Neuronal stem cell (in vitro differentiated cells): ENCODE data around the gene ATP5ME.

Experiments
- DNase-seq: peaks from one replicate; pipeline ENCODE4 v3.0.0-alpha.2; 2013; ENCODE audit warnings: low spot score
- H2AFZ ChIP-seq: one replicate; pipeline ENCODE4 v1.6.1; 2013; ENCODE audit warnings: mild to moderate bottlenecking, low read length, inconsistent platforms
- H2AK5ac ChIP-seq: 2 replicates; pipeline ENCODE4 v1.6.1; 2013; ENCODE audit warnings: low read depth, mild to moderate bottlenecking, inconsistent platforms, low read length, moderate library complexity, mixed read lengths
- H2BK120ac ChIP-seq: 2 replicates; pipeline ENCODE4 v1.6.1; 2013; ENCODE audit warnings: low read depth, mild to moderate bottlenecking, inconsistent platforms, low read length, moderate library complexity, mixed read lengths
- H2BK12ac ChIP-seq: one replicate; pipeline ENCODE4 v1.6.1; 2013; ENCODE audit warnings: low read length, inconsistent platforms
- H2BK15ac ChIP-seq: 2 replicates; pipeline ENCODE4 v1.6.1; 2013; ENCODE audit warnings: mild to moderate bottlenecking, low read length, inconsistent platforms, mixed read lengths
- H2BK5ac ChIP-seq: one replicate; pipeline ENCODE4 v1.6.1; 2013; ENCODE audit warnings: inconsistent platforms, mild to moderate bottlenecking, low read length, moderate library complexity
- H3K14ac ChIP-seq: one replicate; pipeline ENCODE4 v1.6.1; 2013; ENCODE audit warnings: low read length, inconsistent platforms
- H3K18ac ChIP-seq: 2 replicates; pipeline ENCODE4 v1.6.1; 2013; ENCODE audit warnings: low read length, inconsistent platforms
- H3K23ac ChIP-seq: 2 replicates; pipeline ENCODE4 v1.6.1; 2013; ENCODE audit warnings: low read depth, mild to moderate bottlenecking, mixed read lengths, low read length, inconsistent platforms; ENCODE audit not compliant: poor library complexity
- H3K27ac ChIP-seq: replicated peaks from 3 replicates; pipeline ENCODE4 v1.5.1; 2013; ENCODE audit warnings: low read length, inconsistent platforms
- H3K27me3 ChIP-seq, 3 experiments: 2 replicates each; pipeline ENCODE4 v1.6.1; 2013; ENCODE audit warnings: low read length in 3 of 3, mild to moderate bottlenecking in 2 of 3, inconsistent platforms in 1 of 3, low read depth in 1 of 3, mixed read lengths in 1 of 3, moderate library complexity in 1 of 3; ENCODE audit not compliant: control insufficient read depth in 3 of 3, insufficient read depth in 3 of 3
- H3K36me3 ChIP-seq, 2 donors: replicated peaks in 1 of 2; 2 replicates each; pipeline ENCODE4 v1.6.1; 2013; ENCODE audit warnings: low read length in 2 of 2; ENCODE audit not compliant: control insufficient read depth in 2 of 2, insufficient read depth in 2 of 2
- H3K4ac ChIP-seq: 2 replicates; pipeline ENCODE4 v1.6.1; 2013; ENCODE audit warnings: inconsistent platforms, mild to moderate bottlenecking, low read length, moderate library complexity
- H3K4me1 ChIP-seq, 2 donors: 1 replicate in 1 of 2; 2 replicates in 1 of 2; pipeline ENCODE4 v1.6.1; 2013; ENCODE audit warnings: low read length in 2 of 2, low read depth in 1 of 2; ENCODE audit not compliant: control insufficient read depth in 2 of 2, insufficient read depth in 1 of 2
- H3K4me2 ChIP-seq: one replicate; pipeline ENCODE4 v1.6.1; 2013; ENCODE audit warnings: mild to moderate bottlenecking, low read length, inconsistent platforms; ENCODE audit not compliant: insufficient read depth, poor library complexity, severe bottlenecking
- H3K4me3 ChIP-seq, 2 donors: 2 replicates each; pipeline ENCODE4 v1.5.1; 2013; ENCODE audit warnings: low read length in 2 of 2, mild to moderate bottlenecking in 2 of 2, inconsistent platforms in 1 of 2, moderate library complexity in 1 of 2
- H3K79me1 ChIP-seq: one replicate; pipeline ENCODE4 v1.6.1; 2013; ENCODE audit warnings: low read depth, mild to moderate bottlenecking, inconsistent platforms, low read length, moderate library complexity
- H3K9ac ChIP-seq: one replicate; pipeline ENCODE4 v1.6.1; 2013; ENCODE audit warnings: mild to moderate bottlenecking, low read depth, low read length, inconsistent platforms; ENCODE audit not compliant: poor library complexity
- H3K9me3 ChIP-seq, 2 donors: replicated peaks in 1 of 2; 2 replicates each; pipeline versions ENCODE3 to v1.6.1; 2013; ENCODE audit warnings: low read length in 2 of 2, mild to moderate bottlenecking in 2 of 2, inconsistent platforms in 1 of 2, low read depth in 1 of 2, mixed read lengths in 1 of 2, moderate library complexity in 1 of 2; ENCODE audit not compliant: control insufficient read depth in 2 of 2, insufficient read depth in 1 of 2
- H4K8ac ChIP-seq: one replicate; pipeline ENCODE4 v1.6.1; 2013; ENCODE audit warnings: low read depth, mild to moderate bottlenecking, inconsistent platforms, low read length, moderate library complexity
- H4K91ac ChIP-seq: one replicate; pipeline ENCODE4 v1.6.1; 2013; ENCODE audit warnings: low read length, low read depth, mild to moderate bottlenecking, inconsistent platforms; ENCODE audit not compliant: poor library complexity
- WGBS, 2 donors: extraction: QIAGEN DNeasy Blood & Tissue Kit; methylation state at CpG; one replicate each; pipeline ENCODE4 v1.1.7; 2013; ENCODE audit warnings: missing lambda C conversion rate in 2 of 2, mixed read lengths in 1 of 2; ENCODE audit not compliant: insufficient read length in 2 of 2, insufficient replicate concordance in 1 of 2; ENCODE audit errors: extremely low coverage in 2 of 2; 5-methylcytosine and 5-hydroxymethylcytosine counted together

The ATP5ME gene

GRCh38 chr4:630656-631055, 43.4 kb downstream of the ATP5ME start:
- Histone ChIP-seq H3K4me2 (no peak overlapping the region), H3K4ac (no peak overlapping the region), H3K14ac (no peak overlapping the region), H2AFZ (no peak overlapping the region), H3K4me1 (peaks cover 0 to 2% of the 10 kb centered on the region in 2 donors), H3K36me3 (no peaks in the 10 kb centered on the region), H2AK5ac (peak overlapping the region; percentile 19), H3K27ac (no peak overlapping the region), H2BK12ac (no peak overlapping the region), H4K8ac (no peak overlapping the region), H4K91ac (no peak overlapping the region), H3K27me3 (peaks cover 0 to 12% (median 0%) of the 10 kb centered on the region in 3 experiments), H2BK15ac (no peak overlapping the region), H2BK120ac (no peak overlapping the region), H3K4me3 (no peak overlapping the region), H3K23ac (peak overlapping the region; percentile 58), H2BK5ac (no peak overlapping the region), H3K79me1 (peaks cover 2% of the 10 kb centered on the region), H3K9ac (no peak overlapping the region), H3K18ac (no peak overlapping the region), H3K9me3 (peaks cover 4 to 11% of the 10 kb centered on the region in 2 donors)
- no peak for DNase-seq
- no CpG with 5 or more reads among the region's 9 CpGs for WGBS, 2 donors

DNA sequence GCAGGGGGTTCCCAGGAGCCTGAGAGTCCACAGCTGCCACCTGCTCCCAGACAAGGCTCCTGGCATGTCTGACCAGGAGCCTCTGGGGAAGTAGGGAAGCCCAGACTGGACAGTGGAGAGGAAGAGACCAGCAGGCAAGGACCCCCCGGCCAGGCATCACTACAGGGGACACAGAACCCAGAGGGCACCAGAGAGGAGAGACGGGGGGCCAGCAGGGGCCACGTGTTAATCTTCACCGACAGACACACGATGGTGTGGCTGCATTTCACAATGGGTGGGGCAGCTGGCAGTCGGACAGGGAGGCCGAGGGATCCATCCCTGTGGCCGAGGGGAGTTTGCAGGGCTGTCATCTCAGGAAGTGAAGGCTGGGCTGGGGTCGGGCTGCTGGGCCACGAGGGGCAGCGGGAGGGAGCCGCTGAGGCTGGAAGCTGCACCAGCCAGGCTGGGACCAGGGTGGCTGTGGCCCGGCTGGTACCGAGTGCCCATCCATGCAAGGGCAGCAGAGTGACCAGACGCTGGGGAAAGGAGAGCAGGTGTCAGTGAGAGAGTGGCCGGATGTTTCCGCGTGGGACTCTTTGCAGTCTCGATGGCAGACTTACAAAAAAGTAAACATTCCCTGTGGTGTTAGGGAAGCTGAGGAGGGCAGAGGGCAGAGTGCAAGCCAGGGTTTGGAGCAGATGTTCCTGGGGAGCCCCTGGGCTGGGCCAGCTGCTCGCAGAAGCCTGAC, 44.0 kb downstream of the ATP5ME start:
- Histone ChIP-seq H2BK120ac (no peak overlapping the region), H3K4me1 (peaks cover 0 to 5% of the 10 kb centered on the region in 2 donors), H3K14ac (peak overlapping the region; percentile 4), H4K91ac (no peak overlapping the region), H3K9ac (peak overlapping the region; percentile 70), H3K4me2 (no peak overlapping the region), H2AFZ (no peak overlapping the region), H2BK12ac (peak overlapping the region; percentile 41), H4K8ac (no peak overlapping the region), H2BK15ac (no peak overlapping the region), H3K9me3 (peaks cover 4 to 11% of the 10 kb centered on the region in 2 donors), H3K4me3 (no peak overlapping the region), H3K27ac (no peak overlapping the region), H3K18ac (peak overlapping the region; percentile 76), H2BK5ac (peak overlapping the region; percentile 28), H3K36me3 (no peaks in the 10 kb centered on the region), H3K27me3 (peaks cover 0 to 12% (median 0%) of the 10 kb centered on the region in 3 experiments), H3K79me1 (peaks cover 2% of the 10 kb centered on the region), H3K23ac (peak overlapping the region; percentile 61), H2AK5ac (peak overlapping the region; percentile 19), H3K4ac (no peak overlapping the region)
- no CpG with 5 or more reads among the region's 20 CpGs for whole genome bisulfite sequencing, 2 donors
- no peak for DNase-seq

DNA sequence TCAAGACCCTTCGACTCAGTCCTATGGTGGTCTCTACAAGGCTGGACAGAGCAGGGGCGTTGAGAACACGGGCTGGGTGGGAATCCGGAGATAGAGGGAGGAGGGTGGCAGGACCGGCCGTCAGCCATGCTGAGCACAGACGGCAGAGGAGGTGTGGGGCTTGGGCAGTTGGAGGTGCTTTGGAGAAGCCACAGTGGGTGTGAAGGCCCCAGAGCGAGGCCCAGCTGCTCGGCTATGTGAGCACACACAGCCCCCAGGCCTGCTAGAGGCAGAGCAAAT, 44.5 kb downstream of the ATP5ME start:
- Histone ChIP-seq H3K4ac (no peak overlapping the region), H2AK5ac (peak overlapping the region; percentile 19), H3K4me2 (no peak overlapping the region), H2BK12ac (no peak overlapping the region), H4K91ac (no peak overlapping the region), H3K9ac (no peak overlapping the region), H2BK120ac (no peak overlapping the region), H3K14ac (no peak overlapping the region), H2BK5ac (peak overlapping the region; percentile 28), H3K4me1 (peaks cover 0 to 10% of the 10 kb centered on the region in 2 donors), H3K9me3 (peaks cover 4 to 11% of the 10 kb centered on the region in 2 donors), H3K18ac (no peak overlapping the region), H2BK15ac (no peak overlapping the region), H3K27me3 (peaks cover 0 to 12% (median 0%) of the 10 kb centered on the region in 3 experiments), H3K4me3 (no peak overlapping the region), H2AFZ (no peak overlapping the region), H3K79me1 (peaks cover 2% of the 10 kb centered on the region), H3K36me3 (no peaks in the 10 kb centered on the region), H3K27ac (no peak overlapping the region), H3K23ac (peak overlapping the region; percentile 61), H4K8ac (no peak overlapping the region)
- WGBS, 2 donors = no CpG with 5 or more reads among the region's 9 CpGs
- no peak for DNase-seq

DNA sequence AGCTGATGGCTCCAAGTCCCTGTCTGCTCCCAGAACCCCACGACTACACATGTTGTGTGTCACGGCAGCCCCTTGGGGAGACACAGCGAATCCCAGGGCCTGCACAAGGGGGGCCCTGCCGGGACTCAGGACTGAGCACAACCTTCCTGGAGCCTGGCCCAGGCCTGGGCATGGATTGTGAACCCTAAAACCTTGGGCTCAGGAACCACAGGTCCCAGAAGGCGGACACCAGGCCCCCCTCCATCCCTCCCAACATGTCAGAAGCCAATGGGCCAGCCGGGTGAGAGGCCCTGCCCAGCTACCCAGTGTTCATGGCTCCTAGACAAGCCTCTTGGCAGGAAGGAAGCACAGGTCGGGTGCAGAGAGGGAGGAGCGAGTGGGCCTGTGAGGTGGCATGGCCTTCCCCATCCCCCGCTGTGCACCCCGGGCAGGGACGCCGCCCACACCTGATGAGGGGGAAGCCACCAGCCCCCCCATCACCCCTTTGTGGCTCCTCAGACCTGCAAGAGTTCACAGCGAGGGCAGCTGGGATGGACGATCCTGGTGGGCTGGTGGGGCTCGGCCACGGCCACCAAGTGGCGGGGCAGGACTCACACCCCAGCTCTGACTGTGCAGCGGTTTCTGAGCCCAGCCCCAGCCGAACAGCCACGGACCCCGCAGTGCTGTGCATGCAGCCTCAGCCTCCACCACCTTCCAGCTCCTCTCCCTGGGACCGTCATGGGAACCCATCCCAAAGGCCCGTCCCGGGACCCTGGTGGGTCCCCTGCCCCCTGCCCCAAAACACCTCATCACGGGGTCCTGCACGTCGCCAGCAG, 45.0 kb downstream of the ATP5ME start:
- no peak for DNase-seq
- no CpG with 5 or more reads among the region's 27 CpGs for WGBS, 2 donors
- Histone ChIP-seq H2BK120ac (no peak overlapping the region), H2BK5ac (peak overlapping the region; percentile 28), H3K79me1 (peaks cover 2% of the 10 kb centered on the region), H3K36me3 (no peaks in the 10 kb centered on the region), H3K4me1 (peaks cover 3 to 16% of the 10 kb centered on the region in 2 donors), H3K18ac (peak overlapping the region; percentile 68), H3K4me2 (no peak overlapping the region), H3K23ac (peak overlapping the region; percentile 61), H3K27me3 (peaks cover 0 to 12% (median 2%) of the 10 kb centered on the region in 3 experiments), H2BK15ac (peak overlapping the region; percentile 16), H3K4me3 (no peak overlapping the region), H2BK12ac (peak overlapping the region; percentile 43), H2AFZ (no peak overlapping the region), H3K9me3 (peaks cover 4 to 11% of the 10 kb centered on the region in 2 donors), H2AK5ac (peak overlapping the region; percentile 56), H3K14ac (no peak overlapping the region), H3K4ac (no peak overlapping the region), H3K27ac (no peak overlapping the region), H4K91ac (no peak overlapping the region), H4K8ac (no peak overlapping the region), H3K9ac (peak overlapping the region; percentile 30)
